NB4 (cell line): Measurements from ENCODE around the gene DMRTC2.

ENCODE experiments used
- MAX ChIP-seq: IDR thresholded peaks from 2 replicates; pipeline ENCODE4 v1.6.1; 2011; ENCODE audit warnings: low read depth, low read length
- POLR2A ChIP-seq: IDR thresholded peaks from 2 replicates; pipeline ENCODE4 v1.6.1; 2011; ENCODE audit warnings: mild to moderate bottlenecking; ENCODE audit not compliant: insufficient read length; ENCODE audit errors: extremely low read depth
- TF ChIP-seq, protein P1 (sequence below): IDR thresholded peaks from one replicate; pipeline ENCODE4 v1.5.1; 2012; ENCODE audit warnings: low read depth, low read length

DNA sequence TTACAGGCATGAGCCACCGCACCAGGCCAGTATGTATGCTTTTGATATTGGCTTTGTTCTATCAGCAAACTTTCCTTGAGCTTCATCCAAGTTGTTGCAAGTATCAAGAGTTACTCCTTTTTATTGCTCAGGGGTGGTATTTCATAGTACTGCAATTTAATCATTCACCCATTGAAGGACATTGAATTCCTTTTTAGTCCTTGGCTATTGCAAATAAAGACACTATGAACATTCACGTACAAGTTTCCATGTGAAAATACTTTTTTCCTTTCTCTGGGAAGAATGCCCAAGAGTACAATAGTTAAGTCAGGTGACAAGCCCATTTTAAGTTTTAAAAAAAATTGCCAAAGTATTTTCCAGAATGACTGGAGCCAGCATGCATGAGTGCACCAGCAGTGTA, 28.1 kb upstream of the DMRTC2 start:
- TF ChIP-seq, protein P1, sequence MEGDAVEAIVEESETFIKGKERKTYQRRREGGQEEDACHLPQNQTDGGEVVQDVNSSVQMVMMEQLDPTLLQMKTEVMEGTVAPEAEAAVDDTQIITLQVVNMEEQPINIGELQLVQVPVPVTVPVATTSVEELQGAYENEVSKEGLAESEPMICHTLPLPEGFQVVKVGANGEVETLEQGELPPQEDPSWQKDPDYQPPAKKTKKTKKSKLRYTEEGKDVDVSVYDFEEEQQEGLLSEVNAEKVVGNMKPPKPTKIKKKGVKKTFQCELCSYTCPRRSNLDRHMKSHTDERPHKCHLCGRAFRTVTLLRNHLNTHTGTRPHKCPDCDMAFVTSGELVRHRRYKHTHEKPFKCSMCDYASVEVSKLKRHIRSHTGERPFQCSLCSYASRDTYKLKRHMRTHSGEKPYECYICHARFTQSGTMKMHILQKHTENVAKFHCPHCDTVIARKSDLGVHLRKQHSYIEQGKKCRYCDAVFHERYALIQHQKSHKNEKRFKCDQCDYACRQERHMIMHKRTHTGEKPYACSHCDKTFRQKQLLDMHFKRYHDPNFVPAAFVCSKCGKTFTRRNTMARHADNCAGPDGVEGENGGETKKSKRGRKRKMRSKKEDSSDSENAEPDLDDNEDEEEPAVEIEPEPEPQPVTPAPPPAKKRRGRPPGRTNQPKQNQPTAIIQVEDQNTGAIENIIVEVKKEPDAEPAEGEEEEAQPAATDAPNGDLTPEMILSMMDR: no peak
- no peak for TF ChIP-seq POLR2A
- TF ChIP-seq MAX: no peak
